ENCODE measurements around the gene MCUR1. TPM values are rescaled to one million over a fixed set of nuclear protein-coding genes. Genes with fewer than 3 reads are reported as not detected.
A peak's percentile ranks its signal among the peaks of the same experiment; 100 is the strongest.

The MCUR1 gene
- total and polyA plus RNA-seq, 2 experiments from 2014 or later, result 13.6 to 28.3 TPM

DNA sequence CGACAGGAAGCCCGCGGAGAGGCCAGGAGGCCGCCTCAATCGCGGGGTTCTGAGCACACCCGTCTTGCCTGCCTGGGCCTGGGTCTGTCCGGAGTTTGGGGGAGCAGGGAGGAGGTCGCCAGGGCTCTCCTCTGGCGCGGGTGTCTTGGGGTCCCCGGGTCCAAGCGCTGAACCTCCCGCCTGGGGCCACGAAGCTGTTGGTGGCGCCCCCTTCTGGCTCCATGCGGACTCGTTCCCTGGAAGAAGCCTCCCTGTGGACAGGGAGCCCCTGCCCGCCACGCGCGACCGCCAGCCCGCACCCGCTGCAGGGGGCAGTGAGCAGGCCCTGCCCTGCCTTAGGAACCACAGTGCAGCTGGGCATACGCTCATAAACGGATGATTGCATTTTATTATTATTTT lies 44.7 kb downstream of the MCUR1 start:
- Histone ChIP-seq H3K9me2 (ENCODE audit: insufficient read depth) (no peaks in the 10 kb centered on the region), H3K27ac (no peak overlapping the region), H3K4me2 (ENCODE audit: unreplicated experiment) (no peak overlapping the region), H3K27me3 (replicated peaks; ENCODE audit: insufficient read depth) (no peaks in the 10 kb centered on the region), H3K9ac (no peak overlapping the region), H3K36me3 (ENCODE audit: low read depth) (no peaks in the 10 kb centered on the region), H4K20me1 (ENCODE audit: insufficient read depth) (no peaks in the 10 kb centered on the region), H3K4me3 (no peak overlapping the region), H3K9me3 (ENCODE audit: low read depth) (no peaks in the 10 kb centered on the region), H3K4me1 (ENCODE audit: insufficient read depth) (peaks cover 19% of the 10 kb centered on the region), H2AFZ (no peak overlapping the region), H3K79me2 (ENCODE audit: insufficient read depth) (no peaks in the 10 kb centered on the region), H3F3A (ENCODE audit: insufficient read depth) (peaks cover 6% of the 10 kb centered on the region)
- TF ChIP-seq EZH2phosphoT487 (IDR thresholded peaks at IDR 0.05; ENCODE audit: insufficient read depth, low read depth) (no peak), EZH2 (IDR thresholded peaks at IDR 0.05; ENCODE audit: insufficient read depth, poor library complexity, severe bottlenecking) (no peak)
- peak; percentile 14 for DNase-seq
- 74 to 75% methylated on average over 20 to 27 of the region's 27 CpGs for WGBS, 2 experiments (ENCODE audit: low coverage in 1 of 2, low lambda C conversion rate in 2 of 2, missing lambda C conversion rate in 2 of 2)
- in situ Hi-C loops (cut with MboI), result no loop called here

DNA sequence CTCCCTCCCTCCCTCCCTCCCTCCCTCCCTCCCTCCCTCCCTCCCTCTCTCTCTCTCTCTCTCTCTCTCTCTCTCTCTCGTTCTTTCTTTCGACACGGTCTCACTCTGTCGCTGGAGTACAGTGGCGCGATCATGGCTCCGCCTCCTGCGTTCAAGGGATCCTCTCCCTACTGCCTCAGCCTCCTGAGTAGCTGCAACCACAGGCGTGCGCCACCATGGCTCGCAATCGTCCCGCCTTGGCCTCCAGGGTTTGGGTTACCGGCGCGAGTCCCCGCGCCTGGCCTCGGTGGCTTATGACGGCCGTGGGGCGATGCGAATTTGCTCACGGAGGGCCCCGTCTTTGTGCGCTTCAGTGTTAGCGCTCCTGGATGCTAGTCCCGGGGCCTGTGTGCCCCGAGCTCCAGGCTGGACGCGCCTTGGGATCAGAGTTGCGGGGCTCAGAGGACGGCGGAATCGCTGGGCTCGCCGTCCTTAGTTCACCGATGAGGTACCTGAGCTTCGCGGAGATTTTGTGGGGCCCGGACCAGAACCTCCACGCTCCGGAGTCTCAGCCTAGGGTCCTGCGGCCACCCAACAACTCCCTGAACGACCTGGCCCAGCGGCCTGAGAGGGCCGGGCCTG lies 45.2 kb downstream of the MCUR1 start:
- Histone ChIP-seq H4K20me1 (ENCODE audit: insufficient read depth) (no peaks in the 10 kb centered on the region), H3K9me2 (ENCODE audit: insufficient read depth) (no peaks in the 10 kb centered on the region), H3K4me2 (ENCODE audit: unreplicated experiment) (no peak overlapping the region), H3K4me1 (ENCODE audit: insufficient read depth) (peaks cover 19% of the 10 kb centered on the region), H3F3A (ENCODE audit: insufficient read depth) (peaks cover 6% of the 10 kb centered on the region), H2AFZ (no peak overlapping the region), H3K27ac (no peak overlapping the region), H3K79me2 (ENCODE audit: insufficient read depth) (no peaks in the 10 kb centered on the region), H3K9ac (no peak overlapping the region), H3K36me3 (ENCODE audit: low read depth) (no peaks in the 10 kb centered on the region), H3K4me3 (no peak overlapping the region), H3K9me3 (ENCODE audit: low read depth) (no peaks in the 10 kb centered on the region), H3K27me3 (replicated peaks; ENCODE audit: insufficient read depth) (no peaks in the 10 kb centered on the region)
- WGBS, 2 experiments (ENCODE audit: low coverage in 1 of 2, low lambda C conversion rate in 2 of 2, missing lambda C conversion rate in 2 of 2), result 90 to 94% methylated on average over 42 to 47 of the region's 47 CpGs
- TF ChIP-seq EZH2phosphoT487 (IDR thresholded peaks at IDR 0.05; ENCODE audit: insufficient read depth, low read depth), result no peak
- TF ChIP-seq EZH2 (IDR thresholded peaks at IDR 0.05; ENCODE audit: insufficient read depth, poor library complexity, severe bottlenecking), result no peak
- no peak for DNase-seq
- in situ Hi-C loops (cut with MboI), result no loop called here

DNA sequence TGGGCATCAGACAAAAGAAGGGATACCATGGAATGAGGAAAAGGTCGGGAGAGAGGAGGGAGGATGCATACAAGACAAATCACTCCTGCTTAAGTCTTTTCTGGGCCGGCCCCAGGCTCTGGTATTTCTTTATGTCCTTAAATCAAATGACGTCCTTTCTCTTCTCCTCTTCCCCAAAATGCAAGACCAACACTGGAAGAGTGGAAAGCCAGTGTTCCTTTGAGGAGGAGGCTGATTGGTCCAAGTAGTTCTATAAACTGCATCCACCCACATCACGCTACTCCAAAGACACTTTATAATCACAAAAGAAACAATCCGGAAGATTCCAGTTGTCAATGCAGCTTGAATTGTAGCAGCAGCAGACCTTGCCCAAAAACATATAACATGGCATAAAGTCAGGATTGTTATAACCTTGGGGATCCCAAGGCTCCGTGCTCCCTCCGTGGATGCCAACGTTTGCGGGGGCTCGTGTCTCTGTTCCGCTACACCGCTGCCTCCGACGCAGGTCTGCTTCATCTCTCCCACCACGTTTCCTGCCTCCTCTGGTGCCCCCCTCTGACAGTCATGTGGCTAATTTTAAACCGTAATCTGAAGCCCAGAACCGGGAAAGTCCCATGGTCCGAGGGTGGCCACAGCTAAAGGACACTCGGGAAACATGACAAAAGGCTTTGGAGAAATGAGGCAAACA lies 47.1 kb downstream of the MCUR1 start:
- no peaks in the 10 kb centered on the region for H3K36me3 ChIP-seq (ENCODE audit: low read depth)
- WGBS, 2 experiments (ENCODE audit: low coverage in 1 of 2, low lambda C conversion rate in 2 of 2, missing lambda C conversion rate in 2 of 2), result 2 to 3% methylated on average over 19 of the region's 19 CpGs
- no peaks in the 10 kb centered on the region for H3K9me2 ChIP-seq (ENCODE audit: insufficient read depth)
- H3K4me1 ChIP-seq (ENCODE audit: insufficient read depth), result peaks cover 32% of the 10 kb centered on the region
- peak overlapping the region; percentile 72 for H3K9ac ChIP-seq
- H3K27me3 ChIP-seq (replicated peaks; ENCODE audit: insufficient read depth), result no peaks in the 10 kb centered on the region
- peaks cover 23% of the 10 kb centered on the region for H3F3A ChIP-seq (ENCODE audit: insufficient read depth)
- H3K79me2 ChIP-seq (ENCODE audit: insufficient read depth), result no peaks in the 10 kb centered on the region
- in situ Hi-C loops (cut with MboI), result no loop called here
- H3K27ac ChIP-seq, result peak overlapping the region; percentile 58
- peak overlapping the region; percentile 67 for H3K4me3 ChIP-seq
- DNase-seq, result peak; percentile 72
- no peaks in the 10 kb centered on the region for H3K9me3 ChIP-seq (ENCODE audit: low read depth)
- peak overlapping the region; percentile 87 for H3K4me2 ChIP-seq (ENCODE audit: unreplicated experiment)
- no peak for TF ChIP-seq EZH2phosphoT487 (IDR thresholded peaks at IDR 0.05; ENCODE audit: insufficient read depth, low read depth)
- TF ChIP-seq EZH2 (IDR thresholded peaks at IDR 0.05; ENCODE audit: insufficient read depth, poor library complexity, severe bottlenecking), result no peak
- peak overlapping the region; percentile 87 for H2AFZ ChIP-seq
- H4K20me1 ChIP-seq (ENCODE audit: insufficient read depth), result no peaks in the 10 kb centered on the region

DNA sequence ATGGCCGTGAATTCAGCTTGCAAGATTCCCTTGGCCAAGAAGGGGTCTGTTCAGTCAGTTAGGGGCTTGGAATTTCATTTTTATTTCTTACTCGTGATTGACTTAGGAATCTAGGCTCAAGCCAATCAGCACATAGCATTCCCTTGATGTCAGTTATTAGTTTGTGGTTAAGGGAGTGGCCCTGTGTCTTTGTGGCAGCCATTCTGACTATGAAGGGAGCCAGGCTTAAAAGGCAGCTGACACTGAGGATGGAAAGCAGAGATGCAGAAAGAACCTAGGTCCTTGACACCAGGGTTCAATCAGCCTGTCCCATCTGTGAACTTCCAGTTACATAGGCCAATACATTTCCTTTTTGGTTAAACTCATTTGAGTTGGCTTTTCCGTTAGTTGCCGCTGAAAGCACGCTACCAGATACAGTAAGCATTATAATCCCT lies 48.1 kb downstream of the MCUR1 start:
- in situ Hi-C loops (cut with MboI), result no loop called here
- no peaks in the 10 kb centered on the region for H3K79me2 ChIP-seq (ENCODE audit: insufficient read depth)
- no peaks in the 10 kb centered on the region for H3K36me3 ChIP-seq (ENCODE audit: low read depth)
- TF ChIP-seq EZH2 (IDR thresholded peaks at IDR 0.05; ENCODE audit: insufficient read depth, poor library complexity, severe bottlenecking) (no peak), EZH2phosphoT487 (IDR thresholded peaks at IDR 0.05; ENCODE audit: insufficient read depth, low read depth) (no peak)
- H3K27me3 ChIP-seq (replicated peaks; ENCODE audit: insufficient read depth), result no peaks in the 10 kb centered on the region
- no peak overlapping the region for H3K4me3 ChIP-seq
- H3K27ac ChIP-seq, result peak overlapping the region; percentile 58
- H3K9me3 ChIP-seq (ENCODE audit: low read depth), result no peaks in the 10 kb centered on the region
- no peaks in the 10 kb centered on the region for H3K9me2 ChIP-seq (ENCODE audit: insufficient read depth)
- H2AFZ ChIP-seq, result peak overlapping the region; percentile 76
- 14 to 18% methylated on average over 5 of the region's 5 CpGs for WGBS, 2 experiments (ENCODE audit: low coverage in 1 of 2, low lambda C conversion rate in 2 of 2, missing lambda C conversion rate in 2 of 2)
- peaks cover 33% of the 10 kb centered on the region for H3F3A ChIP-seq (ENCODE audit: insufficient read depth)
- H3K9ac ChIP-seq, result peak overlapping the region; percentile 72
- DNase-seq, result peak; percentile 80
- H4K20me1 ChIP-seq (ENCODE audit: insufficient read depth), result no peaks in the 10 kb centered on the region
- H3K4me2 ChIP-seq (ENCODE audit: unreplicated experiment), result peak overlapping the region; percentile 47
- H3K4me1 ChIP-seq (ENCODE audit: insufficient read depth), result peaks cover 43% of the 10 kb centered on the region
